OCI-LY7 (cell line): ENCODE measurements around the gene PLEKHG7. TPM values are rescaled to one million over a fixed set of nuclear protein-coding genes. Genes with fewer than 3 reads are reported as not detected.

Experiments
- BruUV-seq: library from RNA; stranded (reverse); fragments of 400-500 nt; replicated peaks from 2 replicates; lab custom pipeline; 2021; lab: Mats Ljungman, UMichigan
- CTCF ChIA-PET: fragments of 300-600 bp; sonication (Branson Sonifier 250); formaldehyde crosslinking; loops from one replicate; lab custom pipeline; 2022; ENCODE audit warnings: antibody characterized with exemption; ENCODE audit not compliant: unreplicated experiment; lab: Charles Lee
- POLR2A ChIA-PET: fragments of 300-600 bp; sonication (Branson Sonifier 250); formaldehyde crosslinking; loops from one replicate; lab custom pipeline; 2022; ENCODE audit warnings: antibody characterized with exemption; lab: Charles Lee
- DNase-seq: peaks from one replicate; pipeline ENCODE4 v3.0.0-alpha.2; 2015; ENCODE audit warnings: low spot score
- H2AFZ ChIP-seq: fragments of 200-600 bp; sonication (generic), shearing (Covaris generic); 2 replicates; pipeline ENCODE4 v1.6.1; 2014; ENCODE audit warnings: mild to moderate bottlenecking, antibody characterized with exemption, low read length, moderate library complexity
- H3K27ac ChIP-seq: fragments of 200-600 bp; sonication (generic); 2 replicates; pipeline ENCODE4 v1.5.1; 2014; ENCODE audit warnings: mixed run types, low read depth, mild to moderate bottlenecking, moderate library complexity, low read length, inconsistent platforms; ENCODE audit not compliant: poor library complexity, severe bottlenecking
- H3K36me3 ChIP-seq: fragments of 200-600 bp; sonication (generic); 2 replicates; pipeline ENCODE4 v1.6.1; 2014; ENCODE audit warnings: mild to moderate bottlenecking, antibody characterized with exemption, low read length, moderate library complexity, mixed read lengths; ENCODE audit not compliant: insufficient read depth
- H3K4me1 ChIP-seq: fragments of 200-600 bp; sonication (generic); 2 replicates; pipeline ENCODE4 v1.5.1; 2014; ENCODE audit warnings: mild to moderate bottlenecking, low read length; ENCODE audit not compliant: insufficient read depth, poor library complexity, severe bottlenecking
- H3K4me2 ChIP-seq: fragments of 200-600 bp; sonication (generic); 2 replicates; pipeline ENCODE4 v1.6.1; 2014; ENCODE audit warnings: mild to moderate bottlenecking, low read length
- H3K4me3 ChIP-seq: fragments of 200-600 bp; sonication (generic); 2 replicates; pipeline ENCODE4 v1.5.1; 2014; ENCODE audit warnings: mild to moderate bottlenecking, low read depth, low read length; ENCODE audit not compliant: poor library complexity, severe bottlenecking
- H3K79me2 ChIP-seq: fragments of 200-600 bp; sonication (generic); 2 replicates; pipeline ENCODE4 v1.6.1; 2016; ENCODE audit warnings: low read depth, mild to moderate bottlenecking, low read length, moderate library complexity, mixed read lengths; ENCODE audit not compliant: insufficient read depth
- H3K9me2 ChIP-seq: fragments of 200-600 bp; sonication (generic); 2 replicates; pipeline ENCODE4 v1.6.1; 2016; ENCODE audit warnings: mild to moderate bottlenecking, low read length, mixed read lengths; ENCODE audit not compliant: insufficient read depth
- H3K9me3 ChIP-seq: fragments of 200-600 bp; sonication (generic); 2 replicates; pipeline ENCODE4 v1.6.1; 2014; ENCODE audit warnings: mild to moderate bottlenecking, mixed run types, low read length, mixed read lengths
- H4K20me1 ChIP-seq: fragments of 200-600 bp; sonication (generic); 2 replicates; pipeline ENCODE4 v1.6.1; 2014; ENCODE audit warnings: mild to moderate bottlenecking, antibody characterized with exemption, low read length, moderate library complexity, mixed read lengths; ENCODE audit not compliant: insufficient read depth
- EZH2phosphoT487 ChIP-seq: fragments of 200-600 bp; sonication (generic); IDR thresholded peaks from 2 replicates; pipeline ENCODE4 v1.6.1; 2018; ENCODE audit warnings: low read depth, borderline replicate concordance, mild to moderate bottlenecking, mixed run types, antibody characterized with exemption, low read length, moderate library complexity, mixed read lengths
- intact Hi-C: fragments of 100-400 bp; cut with micrococcal nuclease; formaldehyde crosslinking; loops from one replicate; pipeline ENCODE4 v1.10.0; 2022; ENCODE audit not compliant: unreplicated experiment
- total RNA-seq, 2 experiments: library from RNA; depleted of rRNA in 1 of 2; stranded (reverse); fragments of >200 nt in 1 of 2; shearing (Covaris generic) in 1 of 2; gene quantifications; 2 replicates each; pipeline ENCODE4 v1.2.3, GENCODE V29; 2014 to 2022
- TF ChIP-seq, protein P1 (sequence below): fragments of 200-600 bp; sonication (generic); conservative IDR thresholded peaks from 2 replicates; pipeline ENCODE4 v1.5.1; 2014; ENCODE audit warnings: mild to moderate bottlenecking, antibody characterized with exemption, low read length, moderate library complexity, mixed read lengths

Gene PLEKHG7
- total RNA-seq, 2 experiments from 2014 or later = 0.29 TPM; not detected in 1

- ChIA-PET POLR2A (interaction anchor here (2.6 kb wide), 1 partner anchor 12 kb away, joined by 9 read pairs; no protein-coding TSS in a partner anchor), CTCF (no interaction called here)
- no peak overlapping the region for H3K4me2 ChIP-seq
- no peak overlapping the region for H3K27ac ChIP-seq
- H3K4me1 ChIP-seq = no peaks in the 10 kb centered on the region
- BruUV-seq = no TSS peak
- H3K9me3 ChIP-seq = no peaks in the 10 kb centered on the region
- H4K20me1 ChIP-seq = no peaks in the 10 kb centered on the region
- 0 out of 2 replicates have a peak overlapping the region, but pooled peaks have one; percentile 5 for H2AFZ ChIP-seq
- H3K79me2 ChIP-seq = no peaks in the 10 kb centered on the region
- no peaks in the 10 kb centered on the region for H3K9me2 ChIP-seq
- peak; percentile 9 for DNase-seq
- TF ChIP-seq EZH2phosphoT487 = no peak
- TF ChIP-seq, protein P1, sequence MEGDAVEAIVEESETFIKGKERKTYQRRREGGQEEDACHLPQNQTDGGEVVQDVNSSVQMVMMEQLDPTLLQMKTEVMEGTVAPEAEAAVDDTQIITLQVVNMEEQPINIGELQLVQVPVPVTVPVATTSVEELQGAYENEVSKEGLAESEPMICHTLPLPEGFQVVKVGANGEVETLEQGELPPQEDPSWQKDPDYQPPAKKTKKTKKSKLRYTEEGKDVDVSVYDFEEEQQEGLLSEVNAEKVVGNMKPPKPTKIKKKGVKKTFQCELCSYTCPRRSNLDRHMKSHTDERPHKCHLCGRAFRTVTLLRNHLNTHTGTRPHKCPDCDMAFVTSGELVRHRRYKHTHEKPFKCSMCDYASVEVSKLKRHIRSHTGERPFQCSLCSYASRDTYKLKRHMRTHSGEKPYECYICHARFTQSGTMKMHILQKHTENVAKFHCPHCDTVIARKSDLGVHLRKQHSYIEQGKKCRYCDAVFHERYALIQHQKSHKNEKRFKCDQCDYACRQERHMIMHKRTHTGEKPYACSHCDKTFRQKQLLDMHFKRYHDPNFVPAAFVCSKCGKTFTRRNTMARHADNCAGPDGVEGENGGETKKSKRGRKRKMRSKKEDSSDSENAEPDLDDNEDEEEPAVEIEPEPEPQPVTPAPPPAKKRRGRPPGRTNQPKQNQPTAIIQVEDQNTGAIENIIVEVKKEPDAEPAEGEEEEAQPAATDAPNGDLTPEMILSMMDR = no peak
- no peak overlapping the region for H3K4me3 ChIP-seq
- intact Hi-C loops = no loop called here
- H3K36me3 ChIP-seq = no peaks in the 10 kb centered on the region
Measured at GRCh38 chr12:92757597-92758121, 54.9 kb downstream of the PLEKHG7 start.

- Histone ChIP-seq H4K20me1 (no peaks in the 10 kb centered on the region), H3K79me2 (no peaks in the 10 kb centered on the region), H3K4me1 (no peaks in the 10 kb centered on the region), H3K9me2 (no peaks in the 10 kb centered on the region), H3K27ac (no peak overlapping the region), H3K4me3 (no peak overlapping the region), H3K4me2 (no peak overlapping the region), H3K36me3 (no peaks in the 10 kb centered on the region), H3K9me3 (no peaks in the 10 kb centered on the region), H2AFZ (no peak overlapping the region)
- ChIA-PET POLR2A (interaction anchor here (0.6 to 2.6 kb wide), 3 partner anchors 9 to 35 kb away, joined by 3 to 9 read pairs (median 5); no protein-coding TSS in a partner anchor), CTCF (no interaction called here)
- TF ChIP-seq, protein P1 = no peak
- TF ChIP-seq EZH2phosphoT487 = no peak
- no peak for DNase-seq
- intact Hi-C loops = no loop called here
- no TSS peak for BruUV-seq
Measured at GRCh38 chr12:92759634-92760268, 57.0 kb downstream of the PLEKHG7 start.

DNA sequence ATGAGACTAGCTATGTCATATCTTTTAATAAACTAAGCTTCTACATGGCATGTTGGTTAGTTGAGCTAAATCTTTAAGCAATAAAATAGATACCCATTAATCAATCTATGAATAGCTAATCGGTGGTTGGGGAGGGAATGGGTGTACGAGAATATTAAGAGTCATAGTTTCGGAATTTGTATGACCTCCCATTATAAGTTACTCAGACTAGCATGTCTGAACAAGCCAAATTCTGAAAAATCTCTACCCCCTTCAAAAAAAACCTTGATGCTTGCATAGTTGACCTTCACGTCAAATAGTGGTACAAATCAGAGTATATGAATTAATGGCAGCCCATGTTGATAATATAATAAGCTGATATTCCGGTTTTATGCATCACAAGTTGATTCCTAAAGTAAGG lies 60.0 kb downstream of the PLEKHG7 start:
- no peaks in the 10 kb centered on the region for H3K9me2 ChIP-seq
- BruUV-seq = no TSS peak
- DNase-seq = no peak
- no peaks in the 10 kb centered on the region for H3K4me1 ChIP-seq
- H3K27ac ChIP-seq = no peak overlapping the region
- no peaks in the 10 kb centered on the region for H4K20me1 ChIP-seq
- H3K4me2 ChIP-seq = no peak overlapping the region
- no peaks in the 10 kb centered on the region for H3K36me3 ChIP-seq
- H3K4me3 ChIP-seq = no peak overlapping the region
- no peaks in the 10 kb centered on the region for H3K9me3 ChIP-seq
- CTCF ChIA-PET = no interaction called here
- TF ChIP-seq, protein P1 = no peak
- TF ChIP-seq EZH2phosphoT487 = no peak
- no peak overlapping the region for H2AFZ ChIP-seq
- H3K79me2 ChIP-seq = no peaks in the 10 kb centered on the region
- POLR2A ChIA-PET = interaction anchor here (0.6 to 0.7 kb wide), 2 partner anchors 252 to 1091 kb away, joined by 3 to 4 read pairs; no protein-coding TSS in a partner anchor
- intact Hi-C loops = no loop called here
